ENCODE data around the gene EIF4E3.

DNA sequence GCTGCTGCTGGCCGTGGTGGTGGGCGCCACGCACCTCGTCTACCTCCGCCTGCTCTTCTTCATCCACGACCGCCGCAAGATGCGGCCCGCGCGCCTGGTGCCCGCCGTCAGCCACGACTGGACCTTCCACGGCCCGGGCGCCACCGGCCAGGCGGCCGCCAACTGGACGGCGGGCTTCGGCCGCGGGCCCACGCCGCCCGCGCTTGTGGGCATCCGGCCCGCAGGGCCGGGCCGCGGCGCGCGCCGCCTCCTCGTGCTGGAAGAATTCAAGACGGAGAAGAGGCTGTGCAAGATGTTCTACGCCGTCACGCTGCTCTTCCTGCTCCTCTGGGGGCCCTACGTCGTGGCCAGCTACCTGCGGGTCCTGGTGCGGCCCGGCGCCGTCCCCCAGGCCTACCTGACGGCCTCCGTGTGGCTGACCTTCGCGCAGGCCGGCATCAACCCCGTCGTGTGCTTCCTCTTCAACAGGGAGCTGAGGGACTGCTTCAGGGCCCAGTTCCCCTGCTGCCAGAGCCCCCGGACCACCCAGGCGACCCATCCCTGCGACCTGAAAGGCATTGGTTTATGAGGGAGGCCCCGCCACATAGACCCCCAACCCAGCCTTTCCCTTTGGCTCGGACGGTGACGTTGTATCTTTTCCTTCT, 29.5 kb upstream of the EIF4E3 start:
- TF ChIP-seq, protein P1, sequence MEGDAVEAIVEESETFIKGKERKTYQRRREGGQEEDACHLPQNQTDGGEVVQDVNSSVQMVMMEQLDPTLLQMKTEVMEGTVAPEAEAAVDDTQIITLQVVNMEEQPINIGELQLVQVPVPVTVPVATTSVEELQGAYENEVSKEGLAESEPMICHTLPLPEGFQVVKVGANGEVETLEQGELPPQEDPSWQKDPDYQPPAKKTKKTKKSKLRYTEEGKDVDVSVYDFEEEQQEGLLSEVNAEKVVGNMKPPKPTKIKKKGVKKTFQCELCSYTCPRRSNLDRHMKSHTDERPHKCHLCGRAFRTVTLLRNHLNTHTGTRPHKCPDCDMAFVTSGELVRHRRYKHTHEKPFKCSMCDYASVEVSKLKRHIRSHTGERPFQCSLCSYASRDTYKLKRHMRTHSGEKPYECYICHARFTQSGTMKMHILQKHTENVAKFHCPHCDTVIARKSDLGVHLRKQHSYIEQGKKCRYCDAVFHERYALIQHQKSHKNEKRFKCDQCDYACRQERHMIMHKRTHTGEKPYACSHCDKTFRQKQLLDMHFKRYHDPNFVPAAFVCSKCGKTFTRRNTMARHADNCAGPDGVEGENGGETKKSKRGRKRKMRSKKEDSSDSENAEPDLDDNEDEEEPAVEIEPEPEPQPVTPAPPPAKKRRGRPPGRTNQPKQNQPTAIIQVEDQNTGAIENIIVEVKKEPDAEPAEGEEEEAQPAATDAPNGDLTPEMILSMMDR (IDR thresholded peaks at IDR 0.05 in 8 of 11, conservative IDR thresholded peaks at IDR 0.05 in 3 of 11) = no peak
- no peak for TF ChIP-seq POLR2A (IDR thresholded peaks at IDR 0.05)

Data from spleen (tissue), 7 donors.